COLO668 (cell line): ENCODE measurements around the gene MKRN2OS.

ENCODE experiments used
- DNase-seq: peaks from one replicate; lab custom pipeline; 2025; ENCODE audit not compliant: unreplicated experiment; lab: John Stamatoyannopoulos, UW

MKRN2OS gene

DNA sequence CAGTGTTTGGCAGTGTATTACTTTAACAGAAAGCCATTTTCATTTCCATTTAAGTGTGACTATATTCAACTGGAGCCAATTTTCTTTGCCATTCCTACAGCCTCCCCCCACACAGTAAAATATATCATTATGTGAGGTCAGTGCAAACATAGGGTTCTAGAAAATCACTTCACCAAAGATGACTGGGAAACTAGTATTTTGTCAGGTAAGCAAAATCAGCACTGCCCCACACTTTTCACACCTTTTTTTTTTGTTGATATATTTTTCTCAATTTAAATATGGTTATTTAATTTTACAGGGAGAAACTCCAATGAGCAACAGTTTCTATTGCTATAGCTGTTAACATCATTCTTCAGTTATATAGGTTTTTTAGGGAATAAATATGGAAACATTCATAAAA lies 29.7 kb downstream of the MKRN2OS start:
- DNase-seq = no peak

DNA sequence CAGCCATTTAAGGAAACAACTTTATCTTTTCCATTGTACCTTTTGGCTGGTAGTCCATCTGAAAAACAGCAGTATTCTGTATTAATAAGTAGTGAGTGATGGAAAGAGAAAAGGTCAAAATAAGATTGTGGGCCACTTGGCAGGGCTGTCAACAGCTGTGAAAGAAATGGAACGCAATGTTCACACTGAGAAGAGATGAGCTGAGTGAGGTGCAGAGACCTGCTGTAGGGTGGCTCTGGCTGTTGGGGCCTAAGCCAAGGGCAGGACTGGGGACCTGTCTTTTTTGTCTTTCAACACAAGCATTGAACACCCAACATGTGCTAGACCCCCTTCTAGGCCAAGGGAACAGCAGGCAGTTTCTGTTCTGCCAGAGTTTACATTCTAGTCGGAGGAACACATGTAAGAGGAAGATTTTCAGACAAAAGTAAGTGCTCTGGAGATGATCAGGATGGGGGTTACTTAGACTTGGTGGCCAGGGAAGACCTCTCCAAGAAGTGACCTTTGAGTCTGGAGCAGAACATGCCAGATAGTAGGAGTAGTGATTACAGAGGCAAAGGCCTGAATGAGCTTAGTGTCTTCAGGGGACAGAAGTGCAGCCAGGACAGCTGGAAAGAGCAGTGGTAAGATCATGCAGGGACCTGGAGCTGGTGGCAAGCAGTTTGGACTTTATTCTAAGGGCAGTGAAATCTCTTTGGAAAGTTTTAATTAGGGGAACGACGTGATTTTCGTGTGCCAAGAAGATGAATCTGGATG lies 31.4 kb downstream of the MKRN2OS start:
- DNase-seq = no peak

GRCh38 chr3:12512534-12513118 lies 32.7 kb downstream of the MKRN2OS start:
- DNase-seq = no peak

DNA sequence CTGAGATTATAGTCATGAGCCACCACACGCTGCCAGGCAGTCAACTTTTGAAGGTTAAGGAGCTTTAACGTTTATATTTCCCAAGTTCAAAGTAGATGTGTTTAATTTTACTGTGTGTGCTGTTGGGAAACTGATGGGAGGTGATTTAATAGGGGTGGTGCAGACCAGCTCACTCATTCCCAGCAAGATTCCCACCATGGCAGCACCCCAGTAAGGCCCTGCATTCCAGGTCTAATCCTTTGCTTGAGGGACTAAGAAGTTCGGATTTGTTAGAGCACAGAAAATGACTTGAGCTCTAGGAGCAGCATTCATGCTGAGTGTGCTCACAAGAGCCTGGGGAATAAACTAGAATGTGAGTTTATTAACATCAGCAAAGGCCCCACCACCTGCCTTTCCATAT lies 35.8 kb downstream of the MKRN2OS start:
- no peak for DNase-seq

DNA sequence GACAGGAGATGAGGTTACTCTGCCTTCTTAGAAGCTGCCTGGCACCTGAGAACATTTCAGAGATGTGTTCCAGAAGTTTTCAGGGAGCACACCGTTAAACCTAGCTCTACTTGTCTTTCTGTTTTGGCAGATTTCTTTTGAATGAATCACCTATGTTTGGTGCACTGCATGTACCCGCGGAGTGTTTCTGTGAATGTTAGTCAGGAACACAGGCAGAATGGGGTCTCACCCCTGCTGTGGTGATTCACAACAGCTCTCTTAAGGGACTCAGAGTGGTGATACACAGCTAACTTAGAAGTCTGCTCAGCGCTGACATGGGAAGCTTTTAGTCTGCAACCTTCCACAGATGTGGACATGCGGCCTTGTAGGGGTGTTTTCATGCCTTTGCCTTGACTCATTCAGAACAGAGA lies 37.0 kb downstream of the MKRN2OS start:
- no peak for DNase-seq

GRCh38 chr3:12507591-12508281 lies 37.6 kb downstream of the MKRN2OS start:
- DNase-seq = no peak

GRCh38 chr3:12506201-12506709 lies 39.0 kb downstream of the MKRN2OS start:
- no peak for DNase-seq

- no peak for DNase-seq
These were observed 42.0 kb downstream of the MKRN2OS start for GRCh38 chr3:12503126-12503957.

DNA sequence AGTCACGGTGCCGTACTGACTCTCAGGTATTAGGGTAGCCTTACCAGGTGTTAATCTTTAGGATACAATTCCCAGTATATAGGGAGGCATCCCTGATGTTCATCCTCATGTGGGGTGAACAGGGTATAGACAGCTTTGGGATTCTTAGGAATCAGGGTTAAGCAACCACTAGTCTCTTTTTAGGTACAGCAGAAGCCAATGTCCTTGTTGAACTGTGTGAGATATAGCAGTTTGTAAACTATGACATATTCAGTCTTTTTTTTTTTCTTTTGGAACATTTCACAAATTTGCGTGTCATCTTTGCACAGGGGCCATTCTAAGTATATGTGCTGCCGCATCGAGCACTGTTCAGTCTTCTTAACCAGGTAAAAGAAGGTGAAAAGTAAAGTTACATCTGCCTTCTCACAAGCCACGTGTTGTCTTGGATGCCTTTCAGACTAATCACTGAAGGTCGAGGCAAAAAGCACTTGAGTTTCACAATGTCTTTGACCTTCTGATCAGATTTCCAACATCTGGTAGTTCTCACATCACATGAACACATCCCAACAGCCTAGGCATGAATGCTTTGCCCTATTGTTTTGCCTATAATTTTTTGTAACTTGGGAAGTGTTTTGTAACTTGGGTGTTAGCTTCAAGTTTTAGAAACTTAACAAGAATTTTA lies 43.8 kb downstream of the MKRN2OS start:
- DNase-seq = no peak

DNA sequence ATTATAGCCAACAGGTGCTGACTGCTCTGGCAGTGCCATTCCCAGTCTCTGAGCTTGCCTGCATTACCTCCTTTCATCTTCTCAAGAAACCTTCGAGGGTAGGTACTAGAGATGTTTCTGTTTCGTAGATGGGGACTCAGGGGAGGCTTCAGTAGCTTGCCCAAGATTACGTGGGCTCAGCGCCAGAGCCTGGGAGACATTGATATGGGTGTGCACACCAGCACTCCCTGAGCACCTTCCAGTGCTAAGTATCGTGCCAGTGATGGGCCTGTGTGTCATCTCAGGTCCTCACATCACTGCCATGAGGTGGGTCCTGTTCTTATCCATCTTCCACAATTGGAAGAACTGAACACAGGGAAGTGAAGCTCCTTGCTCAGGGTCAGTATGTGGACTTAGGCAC lies 45.8 kb downstream of the MKRN2OS start:
- DNase-seq = no peak

GRCh38 chr3:12496453-12496761 lies 48.9 kb downstream of the MKRN2OS start:
- DNase-seq = no peak

GRCh38 chr3:12495749-12496452 lies 49.4 kb downstream of the MKRN2OS start:
- no peak for DNase-seq

- DNase-seq = no peak
These were observed 54.8 kb downstream of the MKRN2OS start for GRCh38 chr3:12490547-12490946.

- DNase-seq = no peak
These were observed 55.5 kb downstream of the MKRN2OS start for GRCh38 chr3:12489832-12490231.
